GM18517 (cell line): ENCODE results near the gene THRAP3.
"Not testable (repeated sequence)": the region's sequence is repeated elsewhere in the genome, so short reads cannot be mapped to it uniquely, and the experiment has no call there.

Experiments
- ATAC-seq: cut with Tn5 transposase; IDR thresholded peaks from one replicate; pipeline ENCODE4 v1.9.1; 2021; ENCODE audit warnings: mild to moderate bottlenecking, moderate library complexity; ENCODE audit not compliant: unreplicated experiment

THRAP3 gene

DNA sequence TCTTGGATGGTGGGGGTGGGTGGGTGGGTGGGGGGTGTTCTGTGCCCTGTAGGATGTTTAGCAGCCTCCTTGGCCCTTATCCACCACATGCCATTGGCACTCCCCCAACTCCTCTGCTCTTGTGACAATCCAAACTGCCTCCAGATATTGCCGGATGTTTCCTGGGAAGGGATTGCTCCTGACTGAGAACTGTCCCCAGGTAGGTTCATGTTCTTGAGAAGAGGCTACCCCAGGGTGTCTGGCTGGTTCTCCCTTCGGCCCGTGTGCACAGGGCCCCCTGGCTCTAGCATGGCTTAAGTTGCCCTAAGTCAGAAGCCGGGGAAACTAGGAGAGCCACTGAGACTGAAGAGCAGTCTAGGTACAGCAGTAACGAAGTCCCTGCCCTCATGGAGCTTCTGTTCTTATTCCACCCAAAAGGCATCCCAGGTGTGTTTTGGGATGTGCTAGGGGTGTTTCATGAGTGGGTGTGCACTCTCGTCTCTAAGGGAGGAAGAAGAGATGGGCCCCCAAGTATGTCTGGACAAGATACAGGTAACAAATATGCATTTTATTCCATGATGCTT, 19.8 kb upstream of the THRAP3 start:
- no peak for ATAC-seq

DNA sequence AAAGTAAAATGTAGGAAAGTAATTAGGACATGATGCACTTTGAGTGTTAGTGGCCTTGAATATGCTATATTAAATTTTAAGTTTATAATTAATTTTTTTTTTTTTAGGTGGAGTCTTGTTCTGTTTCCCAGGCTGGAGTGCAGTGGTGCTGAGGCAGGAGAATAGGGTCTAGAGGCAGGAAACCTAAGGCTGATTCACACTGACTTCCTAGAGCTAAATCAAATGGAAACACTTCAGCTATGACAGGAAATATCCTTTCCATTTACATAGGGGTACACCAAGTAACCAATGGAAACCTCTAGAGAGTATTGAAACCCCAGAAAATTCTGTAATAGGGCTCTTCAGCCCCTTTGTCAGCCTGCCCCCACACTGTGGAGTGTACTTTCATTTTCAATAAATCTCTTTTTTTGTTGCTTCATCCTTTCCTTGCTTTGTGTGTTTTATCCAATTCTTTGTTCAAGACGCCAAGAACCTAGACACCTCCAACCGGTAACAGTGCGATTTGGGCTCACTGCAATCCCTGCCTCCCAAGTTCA, 17.9 kb upstream of the THRAP3 start:
- no peak for ATAC-seq

DNA sequence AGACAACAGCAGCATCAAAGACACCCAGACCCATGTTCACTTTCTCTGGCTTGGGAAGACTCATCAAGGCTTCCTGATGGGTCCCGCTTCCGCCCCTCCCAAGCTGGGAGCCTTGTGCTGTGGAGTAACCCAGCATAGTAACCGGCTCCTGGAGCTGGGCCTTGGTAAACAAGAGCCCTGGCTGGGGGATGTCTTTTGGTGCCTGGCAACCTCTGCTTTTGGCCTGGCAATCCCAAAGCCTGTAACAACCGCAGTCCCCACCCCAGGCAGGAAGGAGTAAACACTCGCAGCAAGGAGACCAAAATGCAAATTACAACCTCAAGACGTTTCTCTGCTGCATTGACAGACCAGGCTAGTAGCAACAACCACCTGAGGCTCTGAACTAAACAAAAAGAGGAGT, 16.9 kb upstream of the THRAP3 start:
- no peak for ATAC-seq

DNA sequence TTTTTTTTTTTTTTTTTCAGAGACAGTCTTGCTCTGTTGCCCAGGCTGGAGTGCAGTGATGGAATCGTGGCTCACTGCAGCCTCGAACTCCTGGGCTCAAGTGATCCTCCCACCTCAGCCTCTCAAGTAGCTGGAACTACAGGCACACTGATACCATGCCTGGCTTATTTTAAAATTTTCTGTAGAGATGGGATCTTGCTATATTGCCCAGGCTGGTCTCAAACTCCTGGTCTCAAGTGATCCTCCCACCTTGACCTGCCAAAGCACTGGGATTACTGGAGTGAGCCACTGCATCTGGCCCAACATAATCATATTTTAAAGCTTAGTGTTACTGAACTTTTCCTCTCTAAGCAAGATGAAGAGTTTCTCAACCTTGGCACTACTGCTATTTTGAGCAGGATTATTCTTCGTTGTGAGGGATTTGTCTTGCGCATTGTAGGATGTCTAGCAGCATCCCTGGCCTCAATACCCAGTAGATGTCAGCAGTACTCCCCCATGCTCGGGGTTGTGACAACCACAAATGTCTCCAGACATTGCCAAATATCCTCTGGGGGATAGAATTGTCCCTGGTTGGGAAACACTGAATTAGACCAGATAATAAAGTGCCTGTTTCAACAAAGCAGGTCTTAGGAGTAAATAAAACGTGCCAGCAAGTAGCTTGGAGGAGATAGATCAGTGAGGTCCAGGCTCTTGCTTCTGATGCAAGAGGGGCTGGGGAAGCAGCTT, 15.1 kb upstream of the THRAP3 start:
- no peak for ATAC-seq

DNA sequence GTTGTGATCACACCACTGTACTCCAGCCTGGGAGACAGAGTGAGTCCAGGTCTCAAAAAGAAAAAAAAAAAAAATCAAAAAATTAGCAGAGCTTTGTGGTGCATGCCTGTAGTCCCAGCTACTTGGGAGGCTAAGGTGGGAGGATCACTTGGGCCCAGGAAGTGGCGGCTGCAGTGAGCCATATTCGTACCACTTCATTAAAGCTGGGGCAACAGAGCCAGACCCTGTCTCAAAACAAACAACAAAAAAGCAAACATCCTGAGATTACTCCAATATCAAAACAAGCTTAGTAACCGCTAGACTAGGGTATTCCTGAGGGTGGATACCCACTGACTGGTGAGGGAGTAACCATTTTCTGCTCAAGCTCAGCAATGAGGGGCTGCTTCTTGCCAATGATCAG, 12.9 kb upstream of the THRAP3 start:
- no peak for ATAC-seq

DNA sequence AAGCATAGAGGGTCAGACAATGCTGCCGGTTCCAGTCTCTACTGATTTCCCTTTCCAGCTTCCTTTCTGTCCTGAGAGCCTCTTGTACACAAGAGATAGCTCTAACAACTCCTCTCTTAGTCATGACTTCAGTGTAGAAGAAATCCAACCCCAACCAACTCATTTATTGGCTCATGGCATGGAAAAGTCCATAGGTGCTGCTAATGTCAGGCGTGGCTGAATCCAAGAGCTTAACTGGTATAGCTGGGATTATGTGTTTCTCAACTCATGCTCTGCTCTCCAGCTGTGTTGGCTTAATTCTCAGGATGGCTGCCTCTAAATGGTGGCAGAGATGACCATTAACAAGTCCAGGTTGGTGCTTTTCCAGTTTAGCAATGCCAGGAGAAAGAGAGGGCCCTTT, 12.4 kb upstream of the THRAP3 start:
- ATAC-seq = no peak

DNA sequence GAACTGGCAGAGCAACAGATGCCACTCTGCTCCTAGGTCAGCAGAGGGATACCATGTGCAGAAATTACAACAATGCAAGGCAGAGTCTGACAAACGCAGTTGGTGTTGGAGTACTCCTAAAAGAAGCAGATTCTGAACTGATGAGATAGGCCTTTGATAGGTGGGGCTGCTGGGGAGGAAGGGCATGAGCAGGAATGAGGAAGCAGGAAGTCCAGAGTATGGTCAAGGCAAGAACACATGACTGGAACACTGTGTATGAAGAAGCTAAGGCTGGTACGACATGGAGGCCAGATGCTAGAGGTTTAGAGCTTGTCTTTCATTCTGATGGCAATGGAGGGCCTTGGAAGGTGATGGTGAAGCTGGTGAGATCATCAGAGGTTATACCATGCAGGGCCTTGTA, 11.5 kb upstream of the THRAP3 start:
- ATAC-seq = no peak

DNA sequence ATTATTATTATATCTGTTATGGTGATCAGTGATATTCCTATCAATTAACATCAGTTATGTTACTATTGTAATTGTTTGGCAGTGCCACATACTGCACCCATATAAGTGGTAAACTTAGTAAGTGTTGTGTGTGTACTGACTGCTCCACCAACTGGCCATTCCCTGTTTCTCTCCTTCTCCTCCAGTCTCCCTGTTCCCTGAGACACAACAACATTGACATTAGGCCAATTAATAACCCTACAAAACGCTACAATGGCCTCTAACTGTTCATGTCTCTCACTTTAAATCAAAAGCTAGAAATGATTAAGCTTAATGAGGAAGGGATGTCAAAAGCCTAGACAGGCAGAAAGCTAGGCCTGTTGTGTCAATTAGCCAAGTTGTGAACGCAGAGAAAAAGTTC, 6.6 kb upstream of the THRAP3 start:
- ATAC-seq = no peak

DNA sequence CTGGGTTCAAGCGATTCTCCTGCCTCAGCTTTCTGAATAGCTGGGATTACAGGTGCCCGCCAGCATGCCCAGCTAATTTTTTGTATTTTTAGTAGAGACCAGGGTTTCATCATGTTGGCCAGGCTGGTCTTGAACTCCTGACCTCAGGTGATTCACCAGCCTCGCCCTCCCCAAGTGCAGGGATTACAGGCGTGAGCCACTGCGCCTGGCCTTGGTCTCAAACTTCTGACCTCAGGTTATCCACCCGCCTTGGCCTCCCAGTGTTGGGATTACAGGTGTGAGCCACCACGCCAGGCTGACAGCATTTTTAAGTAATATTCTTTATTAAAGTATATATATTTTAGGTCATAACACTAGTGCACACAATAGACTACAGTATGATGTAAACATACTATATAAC, 2.3 kb upstream of the THRAP3 start:
- ATAC-seq = not testable (repeated sequence)

DNA sequence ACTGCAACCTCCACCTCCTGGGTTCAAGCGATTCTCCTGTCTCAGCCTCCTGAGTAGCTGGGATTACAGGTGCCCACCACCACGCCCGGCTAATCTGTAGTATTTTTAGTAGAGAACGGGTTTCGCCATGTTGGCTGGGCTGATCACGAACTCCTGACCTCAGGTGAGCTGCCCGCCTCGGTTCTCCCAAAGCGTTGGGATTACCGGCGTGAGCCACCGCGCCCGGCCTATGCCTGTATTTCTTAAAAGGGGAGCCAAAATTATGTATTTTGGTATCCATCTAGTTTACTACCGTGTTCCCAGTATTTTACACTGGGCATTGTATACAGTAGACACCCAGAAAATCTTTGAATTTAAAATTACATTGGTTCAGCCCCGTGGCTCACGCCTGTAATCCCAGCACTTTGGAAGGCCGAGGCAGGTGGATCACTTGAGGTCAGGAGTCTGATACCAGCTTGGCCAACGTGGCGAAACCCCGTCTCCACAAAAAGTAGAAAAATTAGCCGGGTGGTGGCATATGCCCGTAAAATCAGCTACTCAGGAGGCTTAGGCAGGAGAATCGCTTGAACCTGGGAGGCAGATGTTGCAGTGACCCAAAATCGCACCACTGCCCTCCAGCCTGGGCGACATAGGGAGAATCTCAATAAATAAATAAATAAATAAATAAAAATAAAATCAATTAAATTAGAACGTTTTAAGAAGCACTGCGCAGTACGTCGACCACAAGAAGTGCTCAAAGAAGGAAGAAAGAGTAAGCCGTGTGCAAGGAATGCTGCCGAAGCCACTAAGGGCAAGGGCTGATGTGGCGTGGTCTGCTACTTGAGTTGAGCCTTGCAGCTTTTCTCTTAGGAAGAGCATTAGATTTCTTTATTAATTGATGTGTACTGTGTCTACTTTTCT, 1.5 kb upstream of the THRAP3 start:
- ATAC-seq = no peak

DNA sequence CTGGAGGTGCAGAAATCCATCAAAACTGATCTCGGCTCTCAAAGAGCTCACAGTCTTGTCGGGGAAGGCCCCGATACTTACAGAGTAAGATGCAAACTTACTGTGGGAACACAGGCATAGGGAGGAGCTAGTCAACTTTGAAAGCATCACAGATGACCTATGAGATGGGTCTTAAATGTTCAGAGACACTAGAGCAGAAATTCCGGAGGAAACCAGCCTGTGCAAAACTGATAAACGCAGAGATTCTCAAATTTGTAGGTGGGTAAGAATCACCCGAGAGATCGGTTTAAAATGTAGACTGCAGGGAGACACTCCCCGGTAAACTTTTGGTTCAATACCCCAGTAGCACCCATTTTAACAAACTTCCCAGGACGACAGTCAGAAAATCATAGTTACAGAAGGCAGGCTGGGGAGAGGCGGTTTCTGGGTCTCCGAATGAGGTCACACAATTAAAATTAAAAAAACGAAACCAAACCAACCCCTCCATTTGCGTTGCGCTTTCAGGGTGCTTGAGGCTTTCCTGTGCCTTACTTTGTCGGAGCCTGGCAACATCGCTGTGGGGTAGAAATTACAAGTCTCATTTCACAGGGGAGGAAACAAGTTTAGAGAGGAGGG, 755 bp upstream of the THRAP3 start:
- peak; percentile 19 for ATAC-seq

DNA sequence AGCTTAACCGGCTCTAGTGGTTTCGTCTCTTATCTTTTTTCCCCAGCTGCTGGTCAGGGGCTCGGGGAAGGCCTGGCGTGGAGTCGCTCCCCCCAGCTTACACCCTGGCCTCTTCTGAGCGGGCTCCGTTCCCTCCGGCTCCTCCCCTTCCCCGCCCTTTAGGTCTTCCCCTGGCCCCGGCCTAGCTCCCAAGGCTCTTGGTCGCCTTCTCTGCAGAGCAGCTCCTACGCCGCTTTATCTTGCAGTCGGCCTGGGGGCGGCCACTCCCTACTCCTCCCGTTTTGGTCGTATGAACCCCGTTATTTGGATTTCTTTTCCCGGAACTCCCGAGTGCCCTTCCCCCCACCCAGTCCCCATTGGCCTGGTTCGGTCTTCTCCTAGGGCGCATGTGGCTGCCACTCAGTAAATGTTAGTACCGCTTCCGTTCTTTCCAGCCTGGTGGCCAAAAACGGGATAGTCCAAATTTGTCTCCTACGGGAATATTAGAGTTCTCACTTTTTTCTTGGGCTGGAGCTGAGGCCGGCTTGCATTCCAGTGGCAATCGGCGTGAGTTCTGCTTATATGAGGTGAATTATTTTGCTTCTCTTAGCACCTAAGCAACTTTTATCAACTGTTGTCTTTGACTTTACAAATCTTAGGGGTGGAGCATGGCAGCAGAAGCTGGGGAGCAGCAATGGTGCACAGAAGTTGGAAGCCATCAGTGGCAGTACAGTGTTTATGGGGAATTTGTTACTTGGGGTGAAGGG, 467 bp downstream of the THRAP3 start:
- peak; percentile 40 for ATAC-seq

DNA sequence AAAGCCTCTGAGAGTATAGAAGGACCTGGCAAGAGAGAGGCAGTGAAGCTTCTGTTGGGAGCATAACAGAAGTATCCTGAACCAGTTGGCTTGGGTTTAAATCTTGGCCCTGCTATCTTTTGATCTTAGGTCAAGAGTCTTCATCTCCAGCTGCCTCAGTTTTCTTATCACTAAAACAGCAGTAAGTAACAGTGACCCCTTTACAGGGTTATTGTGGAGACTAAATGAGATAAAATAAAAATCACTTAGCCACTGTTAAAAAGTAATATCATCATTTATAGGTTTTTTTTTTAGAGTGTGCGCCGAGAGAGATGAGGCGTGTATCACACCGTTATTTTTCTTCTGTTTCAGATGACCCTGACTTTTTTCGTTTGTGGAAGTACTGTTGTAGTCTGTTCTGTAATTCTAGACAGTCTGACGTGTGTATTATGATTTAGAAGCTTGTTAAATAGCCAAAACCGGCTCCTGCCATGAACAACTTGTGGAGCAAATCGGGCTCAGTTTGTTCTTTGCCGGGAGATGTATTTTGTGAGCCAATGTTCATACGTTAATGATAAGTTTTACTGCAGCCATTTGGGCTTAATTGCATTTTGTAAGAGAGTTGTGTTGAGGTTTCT, 1.1 kb downstream of the THRAP3 start:
- ATAC-seq = no peak

DNA sequence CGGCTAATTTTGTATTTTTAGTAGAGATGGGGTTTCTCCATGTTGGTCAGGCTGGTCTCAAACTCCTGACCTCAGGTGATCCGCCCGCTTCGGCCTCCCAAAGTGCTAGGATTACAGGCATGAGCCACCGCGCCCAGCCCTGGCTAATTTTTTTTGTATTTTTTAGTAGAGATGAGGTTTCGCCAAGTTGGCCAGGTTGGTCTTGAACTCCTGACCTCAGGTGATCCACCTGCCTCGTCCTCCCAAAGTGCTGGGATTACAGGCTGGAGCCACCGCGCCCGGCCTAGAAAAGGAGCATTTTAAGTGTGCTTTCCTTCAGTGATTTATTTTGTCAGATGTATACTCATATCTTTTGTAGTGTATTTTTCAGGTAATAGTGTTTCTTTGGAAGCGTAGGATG, 6.0 kb downstream of the THRAP3 start:
- not testable (repeated sequence) for ATAC-seq

DNA sequence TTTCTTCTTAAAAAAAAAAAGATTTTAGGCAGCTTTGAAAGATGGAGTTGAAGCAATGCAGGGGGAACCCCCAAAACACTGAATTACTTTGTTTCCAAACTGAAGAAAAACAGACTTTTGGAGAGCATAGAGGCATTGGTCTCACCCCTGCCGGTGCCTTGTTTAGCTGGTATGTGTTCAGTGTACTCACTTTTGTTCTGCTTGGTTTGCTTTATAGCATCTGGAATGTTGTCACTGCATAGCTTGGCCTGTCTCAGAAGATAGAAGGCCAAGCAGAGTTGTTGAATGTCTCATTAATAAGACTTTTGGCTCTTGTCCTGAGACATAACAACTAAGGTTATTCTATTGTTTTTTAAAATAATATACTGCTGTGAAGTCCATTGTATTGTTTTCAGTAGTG, 6.9 kb downstream of the THRAP3 start:
- ATAC-seq = no peak

DNA sequence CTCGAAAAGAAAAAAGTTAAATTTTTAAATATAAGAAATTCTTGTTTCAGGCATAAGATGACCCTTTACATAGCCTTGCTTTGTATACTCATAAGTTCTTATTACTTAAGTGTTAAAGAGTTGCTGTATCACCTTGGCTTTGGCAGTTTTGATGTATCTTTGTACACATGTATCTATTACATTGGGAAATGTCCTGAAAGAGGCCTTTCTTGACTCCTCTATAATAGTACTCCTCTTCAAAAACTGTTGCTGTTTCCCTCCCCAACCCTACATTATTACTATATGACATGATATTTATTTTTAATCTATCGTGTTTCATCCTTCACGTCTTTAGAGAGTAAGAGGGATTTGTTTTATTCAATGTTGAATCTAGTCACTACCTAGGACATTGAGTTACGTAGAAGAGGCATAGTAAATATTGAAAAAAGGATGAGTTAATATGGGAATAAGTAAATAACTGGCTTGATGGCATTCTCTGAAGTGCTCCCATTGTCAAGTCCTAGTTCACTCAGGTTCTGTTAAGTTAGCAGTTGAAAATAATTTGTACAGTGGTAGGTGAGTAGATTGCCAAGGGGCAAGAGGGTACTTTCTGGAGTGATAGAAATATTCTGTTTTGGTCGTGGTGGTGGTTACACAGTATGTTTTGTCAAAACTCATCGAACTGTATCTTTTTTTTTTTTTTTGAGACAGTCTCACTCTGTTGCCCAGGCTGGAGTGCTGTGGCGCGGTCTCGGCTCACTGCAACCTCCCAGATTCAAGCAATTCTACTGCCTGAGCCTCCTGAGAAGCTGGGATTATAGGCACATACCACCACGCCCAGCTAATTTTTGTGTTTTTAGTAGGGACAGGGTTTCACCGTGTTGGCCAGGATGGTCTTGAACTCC, 8.2 kb downstream of the THRAP3 start:
- no peak for ATAC-seq

DNA sequence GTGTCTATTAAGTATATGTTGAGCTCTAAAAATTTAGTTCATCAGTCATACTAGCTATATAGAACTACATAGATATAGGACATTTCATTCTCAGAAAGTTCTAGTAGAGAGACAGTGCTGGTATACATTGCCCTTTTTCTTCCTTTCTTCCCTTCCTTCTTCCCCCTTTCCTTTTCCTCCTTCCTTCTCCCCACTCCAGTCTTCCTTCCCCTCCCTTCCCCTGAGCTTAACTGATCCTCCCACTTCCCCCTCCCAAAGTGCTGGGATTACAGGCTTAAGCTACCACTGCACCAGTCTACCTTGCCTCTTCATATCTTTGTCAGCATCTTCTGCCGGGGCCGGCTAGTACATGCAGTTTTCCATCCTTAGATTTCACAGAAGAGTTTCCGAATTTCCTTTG, 12.1 kb downstream of the THRAP3 start:
- ATAC-seq = no peak

DNA sequence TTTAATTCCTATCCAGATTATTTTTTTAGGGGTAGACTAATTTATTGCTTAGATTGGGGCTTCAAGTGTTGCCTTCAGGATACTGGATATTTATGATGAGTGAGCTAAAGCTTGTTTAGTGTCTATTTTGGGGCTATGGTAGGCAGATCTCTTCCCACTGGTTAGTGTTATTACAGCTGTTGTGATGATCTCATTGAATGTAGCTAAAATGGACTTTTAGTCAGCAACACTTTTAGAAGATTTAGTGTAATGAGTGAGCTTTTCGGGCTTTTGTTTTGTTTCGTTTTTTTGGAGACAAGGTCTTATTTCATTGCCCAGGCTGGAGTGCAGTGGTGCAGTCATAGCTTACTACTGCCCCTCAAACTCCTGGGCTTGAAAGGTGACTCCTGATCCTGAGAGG, 14.2 kb downstream of the THRAP3 start:
- no peak for ATAC-seq

DNA sequence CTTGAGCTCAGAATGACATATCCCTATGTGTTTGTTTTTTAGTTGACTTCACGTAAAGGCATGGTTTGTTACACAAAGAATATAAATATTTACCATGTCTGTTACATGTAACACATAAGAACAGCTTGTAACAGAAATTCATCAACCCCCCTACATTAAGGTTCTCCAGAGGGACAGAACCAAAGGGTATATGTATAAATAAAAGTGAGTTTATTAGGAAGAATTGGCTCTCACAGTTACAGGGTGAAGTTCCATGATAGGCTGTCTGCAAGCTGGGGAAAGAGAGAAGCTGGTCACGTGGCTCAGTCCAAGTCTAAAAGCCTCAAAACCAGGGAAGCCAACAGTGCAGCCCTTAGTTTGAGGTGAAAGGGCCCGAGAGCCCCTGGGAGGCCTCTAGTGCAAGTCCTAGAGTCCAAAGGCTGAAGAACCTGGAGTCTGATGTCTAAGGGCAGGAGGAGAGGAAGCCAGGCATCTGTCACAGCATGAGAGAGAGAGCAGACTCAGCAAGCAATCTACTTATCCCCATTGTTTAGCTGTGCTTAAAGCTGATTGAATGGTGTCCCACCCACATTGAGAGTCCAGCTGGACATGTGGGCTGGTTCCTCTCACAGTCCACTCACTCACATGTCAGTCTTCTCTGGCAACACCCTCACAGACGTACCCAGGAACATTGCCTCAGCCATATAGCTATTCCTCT, 15.8 kb downstream of the THRAP3 start:
- ATAC-seq = no peak
